Effector memory CD4-positive, alpha-beta T cell (primary cell): ENCODE results near the gene GCNA.
"Not testable (repeated sequence)": the region's sequence is repeated elsewhere in the genome, so short reads cannot be mapped to it uniquely, and the experiment has no call there.

Source experiments
- DNase-seq, 3 donors: peaks; one replicate each; pipeline ENCODE4 v3.0.0-alpha.2; 2020
- H3K27ac ChIP-seq: 2 replicates; pipeline ENCODE4 v1.7.0; 2013; ENCODE audit warnings: mild to moderate bottlenecking, low read length, moderate library complexity; ENCODE audit not compliant: insufficient read depth, poor library complexity, severe bottlenecking
- H3K27me3 ChIP-seq: replicated peaks from 2 replicates; pipeline ENCODE4 v1.7.0; 2013; ENCODE audit warnings: mild to moderate bottlenecking, low read length; ENCODE audit not compliant: insufficient read depth, control insufficient read depth, poor library complexity, severe bottlenecking
- H3K36me3 ChIP-seq: 2 replicates; pipeline ENCODE4 v1.7.0; 2013; ENCODE audit warnings: mild to moderate bottlenecking, low read length, moderate library complexity; ENCODE audit not compliant: control insufficient read depth, insufficient read depth
- H3K4me1 ChIP-seq: 2 replicates; pipeline ENCODE4 v1.7.0; 2013; ENCODE audit warnings: low read length, mild to moderate bottlenecking; ENCODE audit not compliant: control insufficient read depth, insufficient read depth, poor library complexity, severe bottlenecking
- H3K4me3 ChIP-seq: 2 replicates; pipeline ENCODE4 v1.7.0; 2013; ENCODE audit warnings: low read length, low read depth, mild to moderate bottlenecking; ENCODE audit not compliant: insufficient read depth, poor library complexity, severe bottlenecking
- H3K9me3 ChIP-seq: 2 replicates; pipeline ENCODE4 v1.7.0; 2013; ENCODE audit warnings: mild to moderate bottlenecking, low read length, moderate library complexity; ENCODE audit not compliant: control insufficient read depth

The GCNA gene

GRCh38 chrX:71611736-71612135, 33.5 kb downstream of the GCNA start:
- Histone ChIP-seq H3K4me1 (peaks cover 26% of the 10 kb centered on the region), H3K36me3 (peaks cover 13% of the 10 kb centered on the region)
- H3K9me3 ChIP-seq, DNase-seq, H3K27ac ChIP-seq, H3K27me3 ChIP-seq, H3K4me3 ChIP-seq: not testable (repeated sequence)

DNA sequence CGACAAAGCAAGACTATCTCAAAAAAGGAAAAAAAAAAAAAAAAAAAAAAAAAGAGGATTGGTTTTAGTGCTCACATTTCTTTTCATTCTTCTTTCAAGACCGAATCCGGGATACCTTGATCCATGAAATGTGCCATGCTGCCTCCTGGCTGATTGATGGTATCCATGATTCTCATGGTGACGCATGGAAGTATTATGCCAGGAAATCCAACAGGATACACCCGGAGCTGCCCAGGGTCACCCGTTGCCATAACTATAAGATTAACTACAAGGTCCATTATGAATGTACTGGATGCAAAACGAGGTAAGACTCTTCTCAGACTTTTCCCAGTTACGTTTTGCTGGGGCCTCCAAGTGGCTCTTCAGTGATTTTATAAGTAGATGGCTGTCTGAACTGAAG, 34.0 kb downstream of the GCNA start:
- Histone ChIP-seq H3K4me3 (no peak overlapping the region), H3K4me1 (peaks cover 21% of the 10 kb centered on the region), H3K27ac (no peak overlapping the region), H3K9me3 (no peaks in the 10 kb centered on the region), H3K36me3 (peaks cover 13% of the 10 kb centered on the region), H3K27me3 (no peaks in the 10 kb centered on the region)
- DNase-seq, result no peak

DNA sequence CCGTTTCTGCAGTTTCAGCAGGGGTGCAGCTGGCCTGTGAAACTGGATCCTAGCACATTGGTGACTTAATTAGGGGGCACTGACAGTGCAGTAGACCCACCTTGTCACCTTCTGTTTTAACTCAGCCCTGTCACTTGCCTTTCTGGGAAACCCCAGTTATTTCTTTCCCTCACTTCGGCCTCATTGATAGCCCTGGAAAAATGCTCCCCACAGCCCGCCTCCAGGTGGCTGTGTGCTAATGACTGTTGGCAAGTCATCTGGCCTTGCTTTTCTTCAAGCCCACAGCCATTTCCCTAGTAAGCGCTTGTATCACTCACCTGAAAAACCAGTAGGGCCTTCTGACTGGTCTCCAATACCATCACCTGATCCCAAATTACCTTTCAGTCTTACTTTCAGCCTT, 36.8 kb downstream of the GCNA start:
- Histone ChIP-seq H3K4me3 (no peak overlapping the region), H3K27ac (no peak overlapping the region), H3K9me3 (no peaks in the 10 kb centered on the region), H3K4me1 (peaks cover 30% of the 10 kb centered on the region), H3K36me3 (peaks cover 13% of the 10 kb centered on the region), H3K27me3 (no peaks in the 10 kb centered on the region)
- no peak for DNase-seq

- no peaks in the 10 kb centered on the region for H3K27me3 ChIP-seq
- H3K27ac ChIP-seq, result peak overlapping the region; percentile 48
- no peak for DNase-seq
- H3K9me3 ChIP-seq, result no peaks in the 10 kb centered on the region
- no peak overlapping the region for H3K4me3 ChIP-seq
- H3K36me3 ChIP-seq, result peaks cover 9% of the 10 kb centered on the region
- H3K4me1 ChIP-seq, result peaks cover 33% of the 10 kb centered on the region
These were observed 37.7 kb downstream of the GCNA start for GRCh38 chrX:71615954-71616353.

DNA sequence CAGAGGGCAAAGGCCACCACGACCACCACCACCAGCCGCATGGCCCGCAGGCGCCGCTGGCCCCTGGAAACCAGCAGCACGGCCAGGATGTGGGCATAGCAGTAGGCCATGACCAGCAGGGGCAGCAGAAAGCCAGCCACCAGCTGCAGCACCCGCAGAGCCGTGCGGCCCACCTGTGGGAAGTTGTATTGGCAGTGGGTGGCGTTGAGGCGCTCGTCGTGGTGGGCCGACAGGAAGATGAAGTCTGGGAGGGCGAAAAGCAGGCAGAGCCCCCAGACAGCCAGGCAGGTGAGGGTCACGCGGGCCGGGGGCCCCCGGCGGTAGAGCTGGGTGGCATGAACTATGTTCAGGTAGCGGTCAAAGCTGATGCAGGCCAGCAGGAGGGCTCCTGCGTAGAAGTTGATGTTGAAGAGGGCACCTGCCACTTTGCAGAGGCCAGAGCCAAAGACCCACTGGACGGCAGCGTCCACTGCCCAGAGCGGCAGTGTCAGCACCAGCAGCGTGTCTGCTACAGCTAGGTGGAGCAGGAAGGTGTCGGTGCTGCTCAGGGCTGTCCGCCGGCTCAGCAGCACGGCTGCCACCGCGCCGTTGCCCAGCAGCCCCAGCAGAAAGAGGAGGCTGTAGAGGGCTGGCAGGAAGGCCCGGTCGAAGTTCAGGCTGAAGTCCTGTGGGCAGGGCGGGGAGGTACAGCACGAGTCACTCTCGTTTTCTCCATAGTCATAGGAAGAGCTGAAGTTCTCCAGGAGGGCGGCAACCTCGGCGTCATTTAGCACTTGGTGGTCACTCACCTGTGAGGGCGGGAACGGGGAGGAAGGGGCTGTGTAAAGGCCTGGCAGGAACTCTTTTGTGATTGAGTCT, 38.7 kb downstream of the GCNA start:
- peaks cover 33% of the 10 kb centered on the region for H3K4me1 ChIP-seq
- peak overlapping the region; percentile 38 for H3K4me3 ChIP-seq
- H3K27ac ChIP-seq, result peak overlapping the region; percentile 72
- peaks cover under 1% of the 10 kb centered on the region for H3K36me3 ChIP-seq
- no peaks in the 10 kb centered on the region for H3K9me3 ChIP-seq
- DNase-seq, result no peak
- H3K27me3 ChIP-seq, result no peaks in the 10 kb centered on the region

DNA sequence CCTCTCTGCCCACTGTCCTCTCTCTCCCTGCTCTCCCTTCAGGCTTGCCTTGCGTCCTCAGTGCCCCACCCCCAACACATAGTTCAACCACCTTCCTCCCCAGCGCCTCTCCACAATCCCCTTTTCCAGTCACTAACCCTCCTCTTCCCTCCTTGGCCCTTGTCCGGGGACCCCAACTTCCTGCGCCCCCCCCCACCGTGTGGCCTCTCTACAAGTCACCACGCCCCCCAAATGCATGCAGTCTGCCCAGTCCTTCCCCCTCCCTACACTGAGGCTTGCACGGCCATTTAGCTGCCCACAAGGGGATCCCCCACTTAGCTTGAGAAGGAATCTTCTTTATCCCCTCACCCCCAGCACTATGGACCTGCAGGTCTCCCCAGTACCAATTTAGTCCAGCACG, 39.5 kb downstream of the GCNA start:
- no peaks in the 10 kb centered on the region for H3K27me3 ChIP-seq
- H3K4me1 ChIP-seq, result peaks cover 39% of the 10 kb centered on the region
- peak overlapping the region; percentile 72 for H3K27ac ChIP-seq
- H3K4me3 ChIP-seq, result peak overlapping the region; percentile 38
- H3K9me3 ChIP-seq, result no peaks in the 10 kb centered on the region
- no peaks in the 10 kb centered on the region for H3K36me3 ChIP-seq
- DNase-seq, result no peak

DNA sequence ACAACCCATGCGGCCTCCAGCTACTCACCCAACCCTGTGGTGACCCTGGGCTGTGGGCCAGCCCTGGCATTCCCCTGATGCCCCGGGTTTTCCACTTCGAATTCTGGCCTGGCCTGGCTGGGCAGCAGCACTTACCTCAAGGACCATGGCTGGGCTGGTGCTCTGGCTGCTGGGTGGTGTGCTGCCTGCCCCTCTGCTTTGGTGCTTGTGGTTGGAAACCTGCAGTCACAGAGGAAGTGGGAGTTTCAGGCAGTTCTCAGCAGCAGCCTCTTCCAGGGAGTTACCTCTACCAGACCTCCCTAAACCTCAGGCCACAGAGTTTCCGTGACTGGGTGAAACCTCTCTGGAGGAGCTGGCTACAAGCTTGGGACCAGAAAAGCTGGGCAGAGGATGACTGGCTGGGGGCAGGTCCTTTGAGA, 40.1 kb downstream of the GCNA start, which contains the start of gene CXCR3:
CXCR3 (minus strand) TSS at position 209 of the 419 bp plus-strand sequence; CDS start at position 147, 62 bp downstream.
- Histone ChIP-seq H3K9me3 (no peaks in the 10 kb centered on the region), H3K27me3 (no peaks in the 10 kb centered on the region), H3K4me3 (peak within 1 kb of the TSS; percentile 38), H3K36me3 (no peaks in the 10 kb centered on the region), H3K4me1 (peaks cover 45% of the 10 kb centered on the region), H3K27ac (peak within 1 kb of the TSS; percentile 72)
- DNase-seq, result peak; percentile 45 to 59 (median 47)

DNA sequence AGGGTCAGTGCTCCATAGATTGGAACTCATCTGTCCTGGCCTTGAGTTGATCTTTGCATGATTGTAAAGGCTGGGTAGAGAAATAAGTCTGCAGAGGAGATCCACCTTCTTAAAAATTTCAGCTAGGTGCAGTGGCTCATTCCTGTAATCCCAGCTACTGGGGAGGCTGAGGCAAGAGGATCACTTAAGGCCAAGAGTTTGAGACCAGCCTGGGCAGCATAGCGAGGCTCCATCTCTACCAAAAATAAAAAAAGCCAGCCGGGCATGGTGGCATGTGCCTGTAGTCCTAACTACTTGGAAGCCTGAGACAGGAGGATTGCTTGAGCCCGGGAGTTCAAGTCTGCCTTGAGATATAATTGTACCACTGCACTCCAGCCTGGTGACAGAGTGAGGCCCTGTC, 40.5 kb downstream of the GCNA start:
- peak overlapping the region; percentile 38 for H3K4me3 ChIP-seq
- H3K27ac ChIP-seq, result peak overlapping the region; percentile 72
- no peak for DNase-seq
- H3K27me3 ChIP-seq, result no peaks in the 10 kb centered on the region
- peaks cover 50% of the 10 kb centered on the region for H3K4me1 ChIP-seq
- H3K9me3 ChIP-seq, result no peaks in the 10 kb centered on the region
- H3K36me3 ChIP-seq, result no peaks in the 10 kb centered on the region

- peak; percentile 43 to 60 (median 51) for DNase-seq
- Histone ChIP-seq H3K4me1 (peaks cover 54% of the 10 kb centered on the region), H3K9me3 (no peaks in the 10 kb centered on the region), H3K27me3 (no peaks in the 10 kb centered on the region), H3K4me3 (no peak overlapping the region), H3K36me3 (no peaks in the 10 kb centered on the region), H3K27ac (peak overlapping the region; percentile 72)
These were observed 41.0 kb downstream of the GCNA start for GRCh38 chrX:71619193-71619592.

GRCh38 chrX:71619986-71620385, 41.7 kb downstream of the GCNA start:
- DNase-seq, result no peak
- peak overlapping the region; percentile 72 for H3K27ac ChIP-seq
- H3K4me3 ChIP-seq, result no peak overlapping the region
- H3K27me3 ChIP-seq, result no peaks in the 10 kb centered on the region
- peaks cover 57% of the 10 kb centered on the region for H3K4me1 ChIP-seq
- no peaks in the 10 kb centered on the region for H3K9me3 ChIP-seq
- H3K36me3 ChIP-seq, result no peaks in the 10 kb centered on the region
